Kidney tubule cell (primary cell): ENCODE results near the gene RFX7.
"Not testable (repeated sequence)": the region's sequence is repeated elsewhere in the genome, so short reads cannot be mapped to it uniquely, and the experiment has no call there.

Source experiments
- DNase-seq: peaks from one replicate; pipeline ENCODE4 v3.0.0-alpha.2; 2018; ENCODE audit warnings: low spot score

RFX7 gene

DNA sequence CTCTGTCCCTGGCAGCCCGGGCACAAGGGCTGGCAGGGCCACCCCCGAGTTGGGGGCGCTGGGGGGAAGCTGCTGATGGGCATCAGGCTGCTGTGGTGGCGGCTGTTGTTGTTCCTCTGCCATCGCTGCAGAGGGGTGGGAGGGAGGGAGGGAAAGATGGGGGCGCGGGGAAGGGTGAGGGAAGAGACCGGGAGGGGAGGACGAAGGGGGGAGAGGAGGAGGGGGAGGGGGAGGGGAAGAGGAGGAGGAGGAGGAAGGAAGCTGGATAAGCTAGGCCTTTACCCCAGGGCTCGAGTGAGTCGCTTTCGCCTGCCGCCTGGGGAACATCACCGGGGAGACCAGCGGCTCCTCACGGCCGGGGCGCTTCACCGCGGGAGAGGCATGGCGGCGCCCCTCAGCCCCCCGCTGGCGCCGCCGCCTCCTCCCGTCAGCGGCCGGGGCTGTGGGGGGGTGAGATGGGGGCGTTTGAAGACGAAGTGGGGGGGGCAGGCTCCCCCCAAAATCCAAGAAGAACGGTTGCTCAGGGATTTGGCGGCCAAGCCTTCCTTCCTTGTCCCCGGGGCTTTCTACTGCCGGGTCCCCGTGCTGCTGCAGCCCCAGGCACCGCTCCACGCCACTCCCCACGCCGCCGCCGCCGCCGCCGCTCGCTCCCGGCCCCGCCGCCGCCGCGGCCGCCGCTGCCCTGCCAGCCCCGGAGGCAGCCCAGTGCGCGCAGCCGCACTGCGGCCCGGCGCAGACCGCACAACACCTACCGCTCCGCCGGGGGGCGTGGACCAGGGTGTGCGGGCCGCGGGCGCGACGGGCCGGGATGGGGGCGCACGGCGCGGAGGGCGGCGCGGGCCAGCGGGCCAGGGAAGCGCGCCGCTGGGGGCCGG is at the start of gene RFX7:
Gene RFX7, minus strand, starts transcription at position 717 of the 875 bp plus-strand sequence. Its CDS starts 594 bp downstream, at position 123.
- peak; percentile 80 for DNase-seq

DNA sequence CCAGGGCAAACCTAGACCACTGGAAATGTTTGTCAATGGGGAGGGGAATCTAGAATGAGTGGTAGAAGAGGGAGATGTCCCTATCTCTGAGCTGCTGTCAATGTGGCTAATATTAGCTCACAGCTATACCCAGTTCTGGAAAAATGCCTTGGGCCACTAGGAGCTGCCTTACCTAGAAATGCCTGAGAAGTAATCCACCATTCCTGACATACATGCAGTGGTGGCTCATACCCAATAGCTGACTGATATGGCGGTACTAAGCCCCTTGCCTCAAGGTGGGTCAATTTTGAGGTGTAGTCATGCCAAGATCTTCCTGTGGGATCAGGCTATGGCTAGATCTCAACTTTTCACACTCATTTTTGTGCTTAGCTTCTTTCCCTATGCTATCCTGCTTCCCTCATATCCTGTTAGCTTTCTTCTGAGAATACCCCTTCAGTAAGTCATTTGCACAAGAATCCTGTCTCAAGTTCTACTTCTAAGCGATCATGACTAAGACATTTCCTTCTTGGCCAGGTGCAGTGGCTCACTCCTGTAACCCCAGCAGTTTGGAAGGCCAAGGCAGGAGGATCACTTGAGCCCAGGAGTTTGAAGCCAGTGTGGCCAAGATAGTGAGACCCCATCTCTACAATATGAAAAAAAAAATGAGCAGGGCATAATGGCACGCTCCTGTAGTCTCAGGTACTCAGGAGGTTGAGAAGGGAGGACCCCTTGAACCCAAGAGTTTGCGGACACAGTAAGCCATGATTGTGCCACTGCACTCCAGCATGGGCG is 49.1 kb upstream of the RFX7 start:
- no peak for DNase-seq

DNA sequence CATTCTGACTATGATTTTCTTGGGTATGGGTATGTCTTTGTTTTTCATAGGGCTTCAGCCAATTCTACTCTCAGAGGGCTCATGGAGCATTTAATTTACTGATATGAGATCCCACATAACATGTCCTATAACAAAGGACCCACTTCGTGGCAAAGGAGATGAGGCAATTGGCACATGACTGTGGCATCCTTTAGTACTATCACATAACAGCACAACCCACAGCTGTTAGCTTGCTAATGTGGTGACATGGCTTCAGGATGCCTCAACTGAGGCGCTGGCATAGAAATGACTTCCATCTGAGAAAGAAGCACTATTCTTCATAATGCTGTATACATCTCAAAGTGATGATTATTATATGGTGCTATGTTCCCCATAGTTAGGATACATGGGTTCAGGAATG is 48.1 kb upstream of the RFX7 start:
- no peak for DNase-seq

DNA sequence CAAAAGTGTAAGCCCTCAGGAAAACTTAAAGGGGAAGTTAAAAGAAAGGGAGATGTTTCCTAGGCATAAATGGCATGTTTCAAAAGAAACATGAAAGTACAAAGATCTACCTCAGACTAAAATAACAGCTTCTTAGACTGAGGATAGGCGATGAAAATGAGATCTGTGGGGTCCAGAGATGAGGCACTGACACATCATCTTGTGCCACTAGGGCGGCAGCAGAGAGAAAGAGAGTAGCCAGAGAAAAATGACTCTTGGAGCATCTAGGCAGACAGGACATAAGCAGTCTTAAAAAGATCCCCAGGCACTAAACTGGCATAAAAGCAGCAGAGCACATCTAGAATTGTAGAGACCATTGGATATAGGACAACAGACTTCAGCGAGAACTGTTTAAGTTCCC is 42.5 kb upstream of the RFX7 start:
- no peak for DNase-seq

DNA sequence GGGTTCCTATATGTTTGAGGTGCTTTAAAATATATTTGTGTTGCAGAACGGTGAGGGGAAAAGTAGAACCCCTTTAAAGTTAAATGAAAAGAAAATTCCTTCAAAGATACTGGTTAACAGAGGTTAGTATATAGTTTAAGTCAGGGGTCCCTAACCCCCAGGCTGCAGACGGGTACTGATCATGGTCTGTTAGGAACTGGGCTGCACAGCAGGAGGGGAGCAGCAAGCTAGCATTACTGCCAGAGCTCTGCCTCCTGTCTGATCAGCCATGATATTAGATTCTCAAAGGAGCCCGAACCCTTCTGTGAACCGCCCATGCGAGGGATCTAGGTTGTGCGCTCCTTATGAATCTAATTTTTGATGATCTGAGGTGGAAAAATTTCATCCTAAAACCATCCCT is 37.5 kb upstream of the RFX7 start:
- DNase-seq: no peak

DNA sequence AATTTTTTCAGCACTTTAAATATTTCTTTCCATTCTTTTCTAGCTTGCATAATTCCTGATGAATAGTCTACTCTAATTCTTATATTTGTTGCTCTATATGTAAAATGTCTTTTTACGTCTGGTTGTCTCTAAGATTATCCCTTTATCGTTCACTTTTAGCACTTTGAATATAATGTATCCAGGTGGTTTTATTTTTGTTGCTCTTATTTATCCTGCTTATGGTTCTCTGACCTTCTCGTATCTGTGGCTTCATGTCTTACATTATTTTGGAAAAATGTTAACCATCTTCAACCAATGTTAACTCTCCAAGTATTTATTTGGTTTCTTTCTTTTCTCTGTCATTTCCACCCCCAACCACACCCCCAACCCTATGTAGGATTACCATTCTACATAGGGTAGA is 30.0 kb upstream of the RFX7 start:
- no peak for DNase-seq

DNA sequence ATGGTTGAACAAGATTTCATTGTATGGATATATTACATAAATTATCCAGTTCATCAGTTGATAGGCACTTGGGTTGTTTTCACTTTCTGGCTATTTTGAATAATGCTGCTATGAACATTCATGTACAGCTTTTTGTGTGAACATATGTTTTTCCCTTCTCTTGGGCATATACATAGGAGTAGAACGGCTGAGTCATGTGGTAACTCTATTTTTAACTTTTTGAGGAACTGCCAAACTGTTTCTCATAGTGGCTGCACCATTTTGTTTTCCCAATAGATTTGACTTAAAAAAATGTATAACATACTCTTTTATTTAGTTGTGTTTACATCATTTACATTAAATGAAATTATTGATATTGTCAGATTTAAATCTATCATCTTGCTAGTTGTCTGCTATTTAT is 28.8 kb upstream of the RFX7 start:
- DNase-seq: no peak

DNA sequence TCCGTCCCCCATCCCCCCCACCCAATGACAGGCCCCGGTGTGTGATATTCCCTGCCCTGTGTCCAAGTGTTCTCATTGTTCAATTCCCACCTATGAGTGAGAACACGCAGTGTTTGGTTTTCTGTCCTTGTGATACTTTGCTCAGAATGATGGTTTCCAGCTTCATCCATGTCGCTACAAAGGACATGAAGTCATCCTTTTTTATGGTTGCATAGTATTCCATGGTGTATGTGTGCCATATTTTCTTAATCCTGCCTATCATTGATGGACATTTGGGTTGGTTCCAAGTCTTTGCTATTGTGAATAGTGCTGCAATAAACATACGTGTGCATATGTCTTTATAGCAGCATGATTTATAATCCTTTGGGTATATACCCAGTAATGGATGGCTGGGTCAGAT is 22.8 kb upstream of the RFX7 start:
- not testable (repeated sequence) for DNase-seq

DNA sequence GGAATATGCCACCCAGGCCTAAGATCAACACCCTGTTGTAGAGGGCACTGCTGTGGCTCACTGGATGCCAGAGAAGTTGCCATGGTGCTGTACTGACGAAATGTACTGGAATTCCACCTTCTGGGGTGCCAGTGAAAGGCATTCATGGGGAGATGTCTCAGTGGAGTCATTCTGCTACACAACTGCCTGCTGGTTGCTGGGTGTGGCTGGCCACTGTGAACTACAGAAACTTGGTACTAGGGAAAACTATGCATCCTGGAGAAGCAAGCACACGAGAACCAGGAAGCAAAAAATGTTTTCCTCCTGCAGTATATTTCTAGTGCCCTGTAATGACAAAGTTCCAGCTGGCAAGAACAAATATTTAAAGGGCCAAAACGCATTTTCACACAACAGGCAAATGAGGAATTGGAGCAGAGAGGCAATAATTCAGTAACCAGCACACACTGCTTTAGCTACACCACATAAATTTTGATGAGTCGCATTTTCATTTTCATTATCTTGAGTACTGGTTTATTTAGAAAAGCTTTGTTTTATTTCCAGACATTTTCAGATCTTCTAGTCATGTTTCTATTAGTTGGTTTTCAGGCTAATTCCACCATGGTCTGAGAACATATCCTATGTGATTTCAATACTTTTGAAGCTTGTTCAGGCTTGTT is 18.3 kb upstream of the RFX7 start:
- DNase-seq: peak; percentile 73

DNA sequence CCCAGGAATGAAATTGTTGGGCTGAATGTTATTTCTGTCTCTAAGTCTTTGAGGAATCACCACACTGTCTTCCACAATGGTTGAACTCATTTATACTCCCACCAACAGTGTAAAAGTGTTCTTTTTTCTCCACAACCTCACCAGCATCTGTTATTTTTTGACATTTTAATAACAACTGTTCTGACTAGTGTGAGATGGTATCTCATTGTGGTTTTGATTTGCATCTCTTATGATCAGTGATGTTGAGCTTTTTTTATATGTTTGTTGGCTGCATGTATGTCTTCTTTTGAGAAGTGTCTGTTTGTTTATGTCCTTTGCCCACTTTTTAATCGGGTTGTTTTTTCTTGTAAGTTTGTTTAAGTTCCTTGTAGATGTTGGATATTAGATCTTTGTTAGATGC is 13.6 kb upstream of the RFX7 start:
- DNase-seq: not testable (repeated sequence)

DNA sequence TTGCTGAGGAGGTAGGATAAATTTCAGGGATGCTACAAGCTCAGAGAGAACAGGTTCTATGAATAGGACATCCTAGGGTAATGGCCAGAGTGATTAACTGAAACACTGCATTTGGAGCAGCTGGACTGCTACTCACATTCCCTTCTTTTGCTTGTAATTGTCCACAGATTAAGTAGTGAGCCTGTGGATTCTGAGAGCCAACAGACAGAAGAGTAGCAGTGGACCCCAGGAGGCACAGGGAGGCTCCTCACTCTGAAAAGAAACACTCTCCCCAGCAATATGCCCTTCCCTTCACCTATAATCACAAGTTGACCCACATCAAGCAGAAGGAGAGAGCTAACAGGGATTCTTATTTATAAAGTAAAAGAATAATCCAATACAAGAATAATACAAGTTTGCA is 10.6 kb upstream of the RFX7 start:
- no peak for DNase-seq

DNA sequence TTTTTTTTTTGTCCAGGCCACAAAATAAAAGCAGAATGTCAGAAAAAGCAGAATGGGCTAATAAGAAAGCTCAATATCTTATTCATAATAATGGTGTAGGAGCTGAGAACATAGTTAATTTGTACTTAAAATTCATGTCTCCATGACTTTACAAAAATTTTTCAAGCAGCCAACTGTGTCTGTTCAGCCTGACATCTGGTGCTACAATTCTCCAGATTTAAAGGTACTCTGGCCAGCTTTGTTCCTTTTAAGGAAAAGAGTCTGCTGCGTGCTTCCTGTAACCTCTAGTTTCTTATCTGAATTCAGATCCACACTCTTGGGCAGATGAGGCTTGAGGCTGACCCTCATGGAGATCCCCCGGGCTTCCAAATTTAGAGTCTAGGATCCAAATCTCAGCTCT is 8.7 kb upstream of the RFX7 start:
- no peak for DNase-seq

DNA sequence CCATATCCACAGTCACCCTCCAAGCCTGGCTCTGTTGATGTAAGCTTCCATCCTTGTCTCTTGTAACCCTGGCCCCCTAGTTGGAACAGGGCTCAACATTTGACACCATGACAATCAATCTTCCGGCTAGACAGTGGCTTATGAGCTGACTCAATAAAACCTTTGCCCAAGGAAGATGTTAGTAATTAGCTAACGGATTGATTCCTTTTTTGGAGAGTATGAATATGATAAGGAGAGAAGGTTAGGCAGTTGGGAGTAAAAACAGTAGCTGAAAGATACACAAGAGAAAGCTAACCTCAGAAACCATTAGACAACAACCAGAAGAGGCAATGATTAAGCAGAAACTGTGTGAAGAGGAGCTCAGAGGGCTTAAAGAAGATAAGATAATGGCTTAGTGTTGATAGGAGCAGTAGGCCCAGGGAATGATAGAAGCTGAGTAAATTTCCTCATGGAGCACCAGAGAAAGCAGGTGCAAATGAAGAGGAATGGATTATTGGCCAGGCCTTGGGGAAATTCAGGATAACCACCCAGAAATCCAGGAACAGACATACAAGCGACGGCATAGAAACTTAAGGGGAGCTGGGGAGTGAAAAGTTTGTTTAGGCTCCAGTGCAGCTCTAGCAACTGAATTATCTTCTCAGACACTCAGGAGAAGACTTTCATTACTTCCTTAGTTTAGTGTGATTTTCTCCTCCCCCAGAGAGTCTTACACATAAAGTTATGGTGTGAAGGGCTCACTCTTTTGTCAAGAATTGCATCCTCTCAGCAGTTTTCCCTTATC is 7.8 kb upstream of the RFX7 start:
- no peak for DNase-seq

DNA sequence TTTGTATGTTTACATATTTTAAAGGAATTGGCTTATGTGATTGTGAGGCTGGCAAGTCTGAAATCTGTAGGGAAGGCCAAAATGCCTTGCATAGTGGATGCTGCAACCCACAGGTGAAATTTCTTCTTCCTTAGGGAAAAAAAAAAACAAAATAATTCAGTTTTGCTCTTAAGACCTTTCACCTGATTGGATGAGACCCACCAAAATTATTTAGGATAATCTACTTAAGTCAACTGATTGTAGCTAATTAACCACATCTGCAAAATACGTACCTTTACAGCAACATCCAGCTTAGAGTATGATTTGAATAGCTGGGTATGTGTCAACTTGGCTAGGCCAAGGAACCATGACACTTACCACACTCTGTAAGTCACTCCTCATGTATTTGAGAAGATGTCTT is 6.9 kb upstream of the RFX7 start:
- DNase-seq: no peak

DNA sequence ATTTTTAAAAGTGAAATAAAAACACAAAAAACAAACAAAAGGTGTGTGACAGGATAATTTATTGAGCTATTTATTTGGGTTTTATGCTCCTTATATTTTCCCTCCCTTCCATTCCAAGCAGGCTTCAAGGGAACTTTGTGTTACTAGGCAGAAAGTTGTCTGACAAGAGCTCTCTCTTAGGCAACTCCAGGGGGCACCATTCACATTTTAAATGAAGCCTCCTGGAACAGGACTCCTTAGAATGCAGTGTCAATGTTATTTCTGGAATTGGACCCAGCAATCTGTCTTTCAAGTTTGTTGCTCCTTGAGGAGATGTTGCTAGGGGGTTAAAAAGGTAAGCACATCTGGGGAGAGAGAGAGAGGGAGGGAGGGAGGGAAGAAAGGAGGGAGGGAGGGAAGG is 5.4 kb upstream of the RFX7 start:
- peak; percentile 66 for DNase-seq

DNA sequence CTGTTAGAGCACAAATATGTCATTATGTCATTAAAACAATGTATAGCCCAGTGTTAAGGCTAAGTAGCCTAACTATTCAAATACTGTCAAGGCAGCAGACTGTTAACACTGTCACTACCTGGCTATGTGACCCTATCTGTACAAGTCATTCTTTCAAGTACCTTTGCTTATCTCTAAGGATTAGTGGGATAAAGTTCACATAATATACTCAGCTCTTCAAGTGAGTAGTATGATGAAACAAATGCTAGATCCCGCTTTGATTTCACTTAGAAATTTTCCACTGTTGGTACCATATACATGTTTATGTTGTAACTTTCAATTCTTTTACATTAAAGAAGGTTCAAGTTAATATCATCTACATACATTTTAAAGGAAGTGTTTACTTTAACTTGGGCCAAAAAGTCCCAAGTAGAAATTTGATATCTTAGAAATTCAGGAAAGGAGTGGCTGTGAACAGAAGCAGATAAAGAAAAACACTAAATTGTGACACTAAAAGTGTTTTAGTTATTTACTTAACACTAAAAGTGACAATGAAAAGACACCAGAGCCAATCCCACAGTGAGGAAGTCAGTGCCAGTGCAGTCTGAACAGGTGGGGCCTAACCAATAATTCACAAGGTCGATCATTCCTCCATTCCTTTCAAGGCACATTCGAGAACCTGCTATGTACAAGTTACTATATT is 4.8 kb upstream of the RFX7 start:
- no peak for DNase-seq

DNA sequence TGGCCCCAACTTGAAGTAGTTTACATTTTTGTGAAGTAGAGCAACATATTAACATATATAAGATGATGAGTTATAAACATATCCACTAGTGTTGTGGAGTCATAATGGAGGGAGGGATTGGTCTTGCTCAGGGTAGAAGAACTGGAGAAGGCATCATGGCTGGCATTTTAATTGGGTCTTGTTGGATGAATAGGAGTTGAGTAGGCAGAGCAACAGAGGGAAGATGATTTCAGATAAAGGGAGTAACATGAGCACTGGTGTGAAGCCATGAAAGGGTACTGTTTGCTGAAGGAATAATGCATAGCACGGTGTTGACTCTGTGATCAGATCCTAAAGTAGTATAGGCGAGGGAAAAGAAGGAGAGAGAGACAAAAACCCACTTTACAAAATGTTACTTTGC is 3.6 kb upstream of the RFX7 start:
- DNase-seq: no peak

DNA sequence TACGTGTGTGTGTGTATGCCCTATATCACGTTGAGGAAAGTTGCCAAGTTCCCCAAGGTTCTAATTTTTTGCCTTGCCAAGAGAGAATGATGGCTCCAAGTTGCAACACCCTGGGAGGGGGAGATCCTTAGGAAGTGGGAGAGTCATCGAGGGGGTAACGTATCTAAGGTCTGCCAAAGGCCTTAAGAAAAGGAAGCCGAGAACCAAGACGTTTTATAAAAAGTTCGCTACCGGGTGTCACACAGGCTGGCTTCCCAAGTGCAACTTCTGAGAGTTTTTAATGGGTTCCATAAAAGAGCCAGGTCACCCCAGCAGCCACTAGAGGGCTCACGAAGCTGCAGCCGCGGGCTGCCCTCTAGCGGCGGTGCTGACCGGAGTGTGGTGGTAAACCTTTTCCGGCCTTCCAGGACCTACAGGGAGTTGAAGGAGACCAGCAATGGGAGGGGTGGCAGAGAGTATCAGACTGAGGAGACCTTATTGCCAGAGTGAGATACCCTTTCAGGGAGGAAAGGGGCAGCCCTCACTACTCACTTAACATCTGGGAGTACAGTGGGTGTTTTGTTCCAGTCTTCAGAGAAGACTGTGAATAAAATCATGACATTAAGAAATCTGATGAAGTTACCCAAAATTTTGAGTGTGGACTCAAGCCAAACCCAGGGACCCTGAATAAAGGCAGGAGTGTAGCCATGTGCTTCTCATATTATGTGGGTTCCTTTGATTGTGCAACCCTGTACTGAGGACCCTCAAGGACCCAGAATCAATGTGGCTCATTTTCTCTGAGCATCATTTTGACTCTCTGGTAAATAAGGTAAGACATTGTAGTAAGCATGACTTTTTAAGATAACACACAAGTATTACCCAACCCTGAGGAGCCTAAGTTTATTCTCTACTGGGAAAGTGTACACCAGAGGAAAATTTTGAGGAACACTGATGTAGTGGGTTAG is 2.5 kb upstream of the RFX7 start:
- DNase-seq: peak; percentile 91

DNA sequence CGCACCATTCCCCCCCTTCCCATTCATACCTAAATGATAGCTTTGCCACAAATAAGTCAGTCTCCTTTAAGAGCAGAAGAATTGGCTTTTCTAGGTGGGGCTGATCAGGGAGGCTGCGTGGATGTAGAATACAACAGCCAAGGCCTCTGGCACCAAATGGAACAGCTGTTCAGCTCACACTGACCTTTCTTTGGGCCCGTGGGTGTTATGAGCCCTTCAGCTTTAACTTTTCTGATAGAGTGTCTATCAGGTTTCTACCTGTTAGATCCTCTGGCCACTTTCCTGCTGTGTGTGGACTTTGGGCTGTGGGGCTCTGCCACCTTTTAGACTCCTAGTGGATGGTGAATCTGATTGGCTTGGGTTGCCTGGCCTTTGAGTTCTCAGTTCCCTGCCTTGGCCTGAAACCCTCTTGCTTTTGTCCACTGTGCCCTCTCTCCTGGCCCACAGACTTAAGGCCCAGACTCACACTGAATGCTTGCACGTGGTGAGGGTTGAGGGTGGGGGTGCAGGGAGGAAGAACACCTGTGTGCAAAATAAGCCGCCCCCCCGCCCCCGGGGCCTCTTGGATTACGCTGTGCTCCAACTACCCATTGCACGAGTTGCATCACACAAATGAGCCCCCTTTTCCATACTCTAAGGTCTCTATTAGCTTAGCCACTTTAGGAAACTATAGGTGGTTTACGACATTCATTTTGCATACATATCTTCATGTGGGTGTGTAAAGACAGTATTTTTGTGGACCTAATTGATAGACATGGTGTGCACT is 1.3 kb upstream of the RFX7 start:
- DNase-seq: no peak
